GM19455 (cell line): ENCODE data around the gene PRRG2.

Source experiments
- ATAC-seq: cut with Tn5 transposase; IDR thresholded peaks from one replicate; pipeline ENCODE4 v1.9.1; 2021; ENCODE audit not compliant: unreplicated experiment

PRRG2 gene

DNA sequence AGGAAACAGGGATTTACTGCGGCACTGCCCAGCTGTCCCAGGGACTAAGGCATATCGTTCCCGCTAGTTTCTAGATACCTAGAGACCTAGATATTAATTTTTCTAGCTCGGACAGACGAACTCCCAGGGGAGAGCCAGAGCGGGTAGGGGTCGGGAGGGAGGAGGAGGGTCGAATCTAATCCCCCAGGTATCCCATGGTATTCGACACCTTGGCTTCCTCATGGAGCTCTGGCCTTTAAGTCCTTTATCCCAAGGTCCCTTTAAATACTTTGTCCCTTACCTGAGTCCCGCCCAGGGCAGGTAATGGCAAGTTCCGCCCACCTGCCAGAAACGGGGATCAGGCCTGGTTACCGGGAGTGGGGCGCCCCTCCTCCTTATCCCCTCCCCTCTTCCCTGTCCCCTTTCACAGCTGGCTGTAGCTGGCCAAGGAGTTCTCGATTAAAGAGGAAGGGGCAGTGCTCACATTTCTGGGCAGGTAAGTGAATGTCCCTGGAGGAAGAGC lies at the start of gene PRRG2:
Gene PRRG2, plus strand, starts transcription at position 310 of the 502 bp plus-strand sequence. CDS start 1,904 bp downstream, outside the sequence.
- ATAC-seq: no peak

GRCh38 chr19:49533551-49534488 lies 47.3 kb upstream of the PRRG2 start:
- ATAC-seq: peak; percentile 79

DNA sequence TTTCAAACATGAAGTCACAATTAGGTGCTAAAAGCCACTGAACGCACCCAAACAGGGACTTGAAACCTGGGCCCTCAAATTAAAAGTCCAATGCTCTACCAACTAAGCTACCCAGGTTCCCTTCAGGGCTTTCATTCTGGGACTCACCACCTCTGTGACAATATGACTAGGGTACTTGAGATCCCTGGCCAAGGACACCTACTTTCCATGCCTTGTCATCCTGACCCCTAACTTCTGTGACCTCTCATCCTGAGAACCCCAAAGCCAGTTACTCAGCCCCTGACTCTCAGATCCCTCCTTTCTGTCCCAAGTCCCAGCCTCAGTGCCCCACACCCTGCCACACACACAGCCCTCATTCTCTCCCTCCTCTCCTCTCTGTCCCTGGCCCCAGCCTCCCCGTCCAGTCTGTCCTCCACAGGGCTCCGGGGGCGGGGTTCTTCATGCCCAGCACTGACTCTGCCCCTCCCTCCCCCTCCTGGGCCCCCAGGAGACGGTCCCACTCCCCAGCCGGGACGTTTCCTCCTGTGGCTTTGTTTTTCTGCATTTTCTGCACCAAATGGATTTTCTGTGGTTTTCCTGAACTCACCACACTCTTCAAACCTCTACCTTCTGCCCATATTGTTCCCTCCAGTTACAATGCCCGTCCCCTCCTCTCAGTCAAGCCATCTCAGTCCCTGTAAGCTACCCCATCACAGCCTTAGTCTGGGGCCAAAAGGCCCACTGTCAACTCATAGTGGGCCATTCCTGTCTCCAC lies 46.3 kb upstream of the PRRG2 start:
- no peak for ATAC-seq

DNA sequence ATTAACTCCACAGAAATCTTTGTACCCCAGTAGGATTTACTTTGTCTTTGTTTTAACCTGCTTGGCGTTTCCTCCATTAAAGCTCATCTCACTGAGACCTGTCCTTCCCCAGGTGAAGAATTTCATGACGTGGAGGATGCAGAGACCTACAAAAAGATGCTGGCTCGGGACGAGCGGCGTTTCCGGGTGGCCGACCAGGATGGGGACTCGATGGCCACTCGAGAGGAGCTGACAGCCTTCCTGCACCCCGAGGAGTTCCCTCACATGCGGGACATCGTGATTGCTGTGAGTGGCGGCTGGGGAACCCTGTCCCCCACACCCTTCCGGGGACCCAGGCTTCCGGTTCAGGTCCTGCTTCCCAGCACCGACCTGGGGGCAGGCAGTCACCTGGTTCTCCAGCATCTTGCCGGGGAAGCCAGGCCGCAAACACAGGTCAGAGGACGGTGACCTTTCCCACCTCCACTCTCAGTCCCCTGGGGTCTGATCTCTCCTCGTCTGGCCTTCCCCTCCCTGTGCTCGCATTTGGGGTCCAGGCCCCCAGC lies 44.1 kb upstream of the PRRG2 start:
- no peak for ATAC-seq

DNA sequence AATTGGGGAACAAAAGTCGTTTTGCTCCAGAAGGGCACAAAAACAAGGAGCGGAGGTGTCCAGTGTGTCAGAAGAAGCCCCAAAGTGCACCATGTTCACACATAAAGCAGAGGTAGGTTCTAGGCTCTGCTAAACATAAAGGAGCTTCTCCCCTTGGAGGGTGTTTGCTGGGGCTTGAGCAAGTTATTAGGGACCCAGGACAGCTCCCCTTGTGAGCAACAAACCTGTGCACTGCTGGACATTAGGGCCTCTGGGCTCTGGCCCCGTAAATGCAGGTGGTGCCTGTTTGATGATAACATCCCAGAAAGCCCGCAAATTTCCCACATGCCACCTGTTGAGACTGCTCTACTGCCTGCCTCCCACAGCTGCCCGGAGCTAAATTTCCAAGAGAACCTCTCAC lies 42.5 kb upstream of the PRRG2 start:
- no peak for ATAC-seq

DNA sequence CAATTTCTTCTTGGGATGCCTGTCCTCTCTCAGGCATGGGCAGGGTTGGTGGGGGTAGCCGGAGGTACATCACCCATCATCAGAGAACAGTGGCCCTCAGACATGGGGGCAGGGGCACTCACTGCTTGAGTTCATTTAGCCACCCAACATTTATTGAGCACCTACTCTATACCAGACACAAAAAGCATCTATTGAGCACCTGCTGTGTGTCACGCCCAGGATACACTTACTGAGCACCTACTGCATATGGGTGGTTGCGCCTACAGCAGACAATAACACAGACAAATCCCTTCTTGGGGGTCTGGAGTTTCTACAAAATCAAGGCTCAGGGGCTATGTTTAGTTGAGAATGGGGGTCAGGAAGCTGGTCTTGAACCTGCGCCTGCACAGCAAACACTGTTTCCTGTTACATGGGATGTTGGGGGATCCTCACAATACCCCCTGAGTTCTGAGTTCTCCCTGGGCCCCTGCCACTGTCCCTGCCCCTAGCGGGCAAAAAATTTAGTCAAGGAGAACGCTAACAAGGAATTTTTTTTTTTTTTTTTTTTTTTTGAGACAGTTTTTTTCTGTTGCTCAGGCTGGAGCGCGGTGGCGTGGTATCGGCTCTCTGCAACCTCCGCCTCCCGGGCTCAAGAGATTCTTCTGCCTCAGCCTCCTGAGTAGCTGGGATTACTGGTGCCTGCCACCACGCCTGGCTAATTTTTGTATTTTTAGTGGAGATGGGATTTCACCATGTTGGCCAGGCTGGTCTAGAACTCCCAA lies 41.7 kb upstream of the PRRG2 start:
- ATAC-seq: no peak

DNA sequence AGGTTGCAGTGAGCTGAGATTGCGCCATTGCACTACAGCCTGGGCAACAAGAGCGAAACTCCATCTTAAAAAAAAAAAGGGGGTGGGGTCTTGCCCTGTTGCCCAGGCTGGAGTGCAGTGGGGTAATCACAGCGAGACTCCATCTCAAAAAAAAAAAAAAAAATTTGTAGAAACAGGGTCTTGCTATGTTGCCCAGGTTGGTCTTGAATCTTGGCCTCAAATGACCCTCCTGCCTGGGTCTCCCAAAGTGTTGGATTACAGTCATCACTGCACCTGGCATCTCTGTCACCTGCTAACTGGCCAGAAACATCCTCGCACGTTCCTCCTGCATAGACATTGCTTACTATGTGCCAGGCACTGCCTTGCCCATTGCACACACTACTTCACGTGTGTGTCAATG lies 39.2 kb upstream of the PRRG2 start:
- ATAC-seq: no peak

DNA sequence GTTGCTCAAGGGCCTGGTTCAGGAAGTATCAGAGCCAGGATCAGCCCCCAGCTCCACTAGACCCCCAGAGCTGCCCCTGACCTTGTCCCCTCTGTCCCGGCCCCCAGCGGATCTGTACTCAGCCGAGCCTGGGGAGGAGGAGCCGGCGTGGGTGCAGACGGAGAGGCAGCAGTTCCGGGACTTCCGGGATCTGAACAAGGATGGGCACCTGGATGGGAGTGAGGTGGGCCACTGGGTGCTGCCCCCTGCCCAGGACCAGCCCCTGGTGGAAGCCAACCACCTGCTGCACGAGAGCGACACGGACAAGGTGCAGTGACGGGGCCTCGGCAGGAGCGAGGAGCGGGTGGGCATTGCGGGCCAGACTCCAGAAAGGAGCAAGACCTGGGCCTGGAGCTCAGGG lies 38.7 kb upstream of the PRRG2 start:
- ATAC-seq: no peak

GRCh38 chr19:49543032-49543431 lies 38.1 kb upstream of the PRRG2 start:
- no peak for ATAC-seq

GRCh38 chr19:49544154-49544553 lies 37.0 kb upstream of the PRRG2 start:
- no peak for ATAC-seq

GRCh38 chr19:49546825-49547565 lies 34.1 kb upstream of the PRRG2 start:
- no peak for ATAC-seq

- ATAC-seq: no peak
These were observed 32.1 kb upstream of the PRRG2 start for GRCh38 chr19:49549045-49549444.

- ATAC-seq: no peak
These were observed 29.6 kb upstream of the PRRG2 start for GRCh38 chr19:49551531-49551930.

- no peak for ATAC-seq
These were observed 28.4 kb upstream of the PRRG2 start for GRCh38 chr19:49552749-49553148.

- ATAC-seq: no peak
These were observed 27.5 kb upstream of the PRRG2 start for GRCh38 chr19:49553451-49554271.

- no peak for ATAC-seq
These were observed 26.4 kb upstream of the PRRG2 start for GRCh38 chr19:49554701-49555181.

GRCh38 chr19:49555600-49556411 lies 25.3 kb upstream of the PRRG2 start:
- ATAC-seq: no peak
